Pons (tissue), 1 donor: ENCODE results near the gene RHBG.

Source experiments
- DNase-seq: peaks from one replicate; pipeline ENCODE4 v3.0.0-alpha.2; 2016; ENCODE audit warnings: low spot score

Gene RHBG

DNA sequence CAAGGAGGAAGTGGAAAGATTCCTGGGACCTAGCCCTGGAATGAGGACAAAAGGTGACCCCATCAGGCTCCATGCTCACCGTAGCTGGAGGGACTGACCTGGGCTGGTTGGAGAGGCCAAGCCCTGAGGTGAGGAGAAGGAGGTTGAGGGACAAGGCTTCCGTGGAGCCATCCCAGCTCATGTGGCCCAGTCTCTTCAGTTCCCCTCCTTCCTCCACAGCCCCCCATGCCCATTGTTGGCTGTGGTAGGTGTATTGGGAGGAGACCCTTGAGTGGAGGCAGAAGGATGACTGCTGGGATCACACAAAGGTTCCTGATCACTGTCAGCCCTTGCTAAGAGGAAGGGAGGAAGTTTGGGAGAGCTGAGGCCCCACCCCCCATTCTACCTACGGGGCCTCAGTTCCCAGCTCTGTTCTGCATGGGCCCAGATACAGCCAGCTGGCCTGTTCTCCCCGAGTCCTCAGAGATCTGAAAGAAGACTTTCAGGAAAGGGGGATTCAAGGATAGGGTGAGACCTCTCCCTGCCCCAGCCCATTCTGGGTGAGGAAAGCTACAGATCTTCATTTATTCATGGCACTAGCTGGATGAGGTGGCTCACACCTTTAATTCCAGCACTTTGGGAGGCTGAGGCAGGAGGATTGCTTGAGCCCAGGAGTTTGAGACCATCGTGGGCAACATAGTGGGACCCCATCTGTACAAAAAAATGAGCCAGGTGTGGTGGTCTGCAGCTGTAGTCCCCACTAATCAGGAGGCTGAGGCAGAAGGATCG is 17.3 kb downstream of the RHBG start:
- no peak for DNase-seq

DNA sequence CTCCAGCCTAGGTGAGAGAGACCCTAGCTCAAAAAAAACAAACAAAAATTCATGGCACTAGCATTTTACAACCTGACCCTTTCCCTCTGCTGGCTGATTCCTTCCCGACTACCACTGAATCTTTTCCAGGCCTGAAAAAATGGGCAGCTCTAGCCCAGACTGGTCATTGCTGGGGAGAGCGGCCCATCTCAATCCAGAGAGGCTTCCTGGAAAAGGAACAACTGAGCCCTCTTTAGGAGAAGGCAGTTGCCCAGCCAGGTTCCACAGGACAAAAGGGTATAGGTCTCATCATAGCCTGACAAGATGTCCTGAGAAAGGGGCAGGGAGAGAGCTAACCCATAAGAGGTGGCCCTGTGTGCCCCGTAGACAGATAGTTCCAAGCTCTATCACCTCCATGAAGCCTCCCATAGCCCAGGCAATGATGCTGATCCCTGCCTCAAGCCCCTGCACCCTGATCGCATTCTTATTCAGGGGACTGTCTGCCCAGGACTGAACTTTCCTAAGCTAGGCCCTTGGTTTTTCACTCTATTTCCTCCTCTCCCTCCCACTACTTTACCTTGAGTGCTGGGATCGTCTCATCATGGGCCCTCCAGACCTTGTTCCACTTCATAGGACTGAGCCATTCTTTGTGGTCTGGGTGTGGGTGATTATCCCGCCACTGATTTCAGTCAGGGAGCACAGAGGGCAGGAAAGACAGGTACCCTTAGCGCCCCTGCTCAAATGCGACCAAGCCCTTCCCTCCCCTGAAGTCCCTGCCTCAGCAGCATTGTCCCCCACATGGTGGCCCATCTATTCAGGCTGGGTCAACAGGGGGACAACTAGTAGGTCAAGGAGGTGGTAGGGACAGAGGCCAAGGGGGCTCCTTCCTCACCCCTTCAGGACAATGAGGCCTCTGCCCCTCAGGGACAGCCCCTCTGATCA is 18.2 kb downstream of the RHBG start:
- no peak for DNase-seq

DNA sequence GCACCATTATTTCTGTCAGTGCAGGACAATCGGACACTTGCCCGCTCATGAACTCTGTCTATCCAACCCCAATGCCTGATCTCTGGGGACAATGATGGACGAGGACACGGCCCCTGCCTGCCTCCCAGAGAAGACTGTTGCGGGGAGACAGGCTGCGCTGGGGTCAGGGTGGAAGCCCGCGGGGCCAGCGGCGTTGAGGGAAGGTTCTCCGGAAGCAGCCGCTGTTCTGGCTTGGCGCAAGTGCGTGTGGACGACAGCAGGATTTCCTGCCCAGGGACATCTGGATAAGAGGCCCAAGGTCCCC is 18.8 kb downstream of the RHBG start:
- DNase-seq = peak; percentile 26

DNA sequence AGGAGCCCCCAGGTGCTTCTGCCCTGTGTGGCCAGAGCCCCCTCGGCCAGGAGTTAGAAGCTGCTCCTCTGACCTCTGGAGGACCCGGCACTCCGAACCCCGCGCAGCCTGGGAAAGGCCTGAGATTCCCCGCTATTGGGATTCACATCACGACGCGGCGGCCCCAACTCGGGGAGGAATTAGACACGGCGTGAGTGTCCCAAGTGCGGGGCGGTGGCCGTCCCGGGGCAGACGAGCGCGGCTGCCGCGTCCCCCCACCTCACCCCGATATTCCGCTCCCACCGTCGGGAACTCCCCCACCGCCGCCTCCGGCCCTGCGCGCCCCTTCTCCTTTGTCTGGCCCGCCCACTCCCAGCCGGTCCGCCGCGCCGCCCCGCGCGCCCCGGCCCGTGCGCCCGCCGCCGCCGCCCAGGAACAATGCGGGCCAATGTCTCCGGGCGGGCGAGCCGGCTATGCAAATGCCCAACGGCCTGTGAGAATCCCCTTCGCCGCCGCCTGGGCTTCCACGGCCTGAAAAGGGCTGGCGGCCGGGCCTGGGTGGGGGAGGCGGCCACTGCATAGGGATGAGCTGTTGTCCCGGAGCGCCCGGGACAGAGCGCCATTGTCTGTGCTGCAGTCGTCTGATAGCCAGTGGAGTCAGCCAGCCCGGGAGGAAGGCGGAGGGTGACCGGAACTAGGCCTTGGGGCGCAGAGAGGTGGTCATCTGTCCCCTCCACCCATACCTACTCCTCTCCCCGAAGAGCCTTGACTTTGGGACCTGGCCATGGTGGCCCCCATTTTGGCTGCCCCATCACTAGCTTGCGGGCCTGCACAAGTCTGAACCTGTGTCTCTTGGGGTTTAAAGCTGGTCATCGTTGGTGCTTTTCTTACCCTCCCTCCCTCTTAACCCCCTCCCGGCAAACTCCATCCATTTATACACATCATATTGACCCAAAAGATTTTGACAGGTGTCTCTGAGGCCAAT is 19.4 kb downstream of the RHBG start:
- DNase-seq = peak; percentile 93

DNA sequence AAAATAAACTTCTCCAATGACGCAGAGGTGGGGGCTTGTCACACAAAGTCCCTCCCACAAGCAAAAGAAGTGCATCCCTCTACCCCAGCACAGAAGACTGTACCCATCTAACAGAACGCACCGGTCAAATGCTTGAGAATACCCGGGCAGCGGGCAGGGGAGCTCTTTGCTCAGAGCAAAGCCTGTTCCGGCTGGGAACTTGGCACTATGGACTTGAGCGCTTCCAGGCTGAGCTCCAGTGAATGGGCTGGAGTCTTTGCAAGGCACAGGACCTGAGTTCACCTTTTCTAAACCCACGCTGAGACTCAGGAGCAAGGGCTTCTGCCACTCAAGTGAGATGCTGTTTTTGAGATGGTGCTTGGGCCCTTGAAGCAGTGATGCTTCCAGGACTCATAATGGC is 20.3 kb downstream of the RHBG start:
- peak; percentile 67 for DNase-seq

DNA sequence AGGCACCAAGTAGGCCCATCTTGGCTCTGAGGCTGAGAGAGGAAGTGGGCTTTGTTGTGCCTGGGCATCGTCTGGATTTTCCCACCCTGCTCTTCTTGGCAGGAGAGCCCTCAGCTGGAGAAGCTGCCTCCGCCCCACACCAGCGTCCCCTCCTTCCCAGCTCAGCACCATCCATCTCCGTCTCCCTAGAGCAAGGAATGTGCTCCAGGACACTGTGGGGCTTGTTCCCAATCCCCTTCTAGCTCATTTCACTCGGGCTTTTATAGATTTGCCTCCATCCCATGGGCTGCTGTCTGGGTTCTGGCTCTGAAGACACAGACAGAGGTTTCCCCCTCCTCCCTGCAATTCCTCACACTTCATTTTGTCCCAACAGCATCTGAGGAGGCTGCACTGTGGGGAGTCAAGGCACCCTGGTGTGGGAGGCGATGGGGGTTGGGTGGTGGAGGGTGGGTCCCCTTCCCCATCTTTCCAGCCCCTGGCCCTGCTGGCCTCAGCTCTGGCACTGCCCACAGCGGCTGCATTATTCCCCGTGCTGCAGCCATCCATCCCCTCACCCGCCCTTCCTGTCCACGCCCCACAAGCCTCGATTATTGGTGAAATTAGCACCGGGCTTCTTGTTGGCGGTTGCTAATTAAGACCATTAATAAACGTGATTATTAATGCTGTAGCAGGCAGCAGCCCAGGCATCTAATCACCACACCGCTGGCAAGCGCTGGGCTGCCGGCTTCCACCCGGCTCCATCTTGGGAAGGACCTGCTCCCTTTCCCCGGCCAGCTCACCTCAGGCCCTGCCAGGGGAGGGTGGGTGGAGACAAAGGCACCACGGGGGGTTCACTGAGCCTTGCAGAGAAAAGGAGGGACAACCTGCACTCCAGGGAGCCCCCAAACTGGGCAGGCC is 21.7 kb downstream of the RHBG start:
- peak; percentile 80 for DNase-seq

DNA sequence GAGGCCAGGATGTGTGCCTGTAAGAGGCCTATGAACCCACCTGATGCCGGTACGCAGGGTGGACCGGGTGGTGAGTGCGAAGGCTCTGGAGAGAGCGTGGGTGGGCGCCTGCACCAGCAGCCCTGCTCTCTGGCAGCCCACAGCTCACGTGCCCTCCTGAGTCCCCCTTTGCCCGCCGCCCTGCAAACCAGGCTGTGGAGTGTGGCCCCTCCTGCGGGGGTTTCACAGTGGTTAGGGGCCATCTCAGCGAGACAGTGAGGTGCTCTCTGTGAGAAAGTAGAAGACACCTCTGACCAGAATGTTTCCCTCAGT is 22.3 kb downstream of the RHBG start:
- no peak for DNase-seq

DNA sequence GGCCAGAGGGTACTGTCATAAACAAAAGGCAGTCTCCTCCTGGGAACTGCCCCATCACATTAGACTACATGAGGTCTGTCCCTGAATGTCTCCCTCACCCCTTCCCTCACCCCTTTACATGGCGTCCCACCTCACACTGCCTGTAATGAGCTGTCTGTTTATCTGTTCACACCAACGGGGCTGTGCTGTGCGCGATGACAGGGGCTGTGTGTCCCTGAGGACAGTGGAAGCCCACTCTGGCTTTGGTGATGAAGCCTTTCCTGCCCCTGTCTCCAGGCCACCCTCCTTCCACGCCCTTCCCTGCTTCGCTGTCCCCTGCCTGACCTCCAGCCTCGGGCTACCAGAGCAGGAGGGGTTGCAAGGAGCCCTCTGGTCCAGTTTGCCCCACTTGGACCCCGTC is 22.7 kb downstream of the RHBG start:
- DNase-seq = no peak

DNA sequence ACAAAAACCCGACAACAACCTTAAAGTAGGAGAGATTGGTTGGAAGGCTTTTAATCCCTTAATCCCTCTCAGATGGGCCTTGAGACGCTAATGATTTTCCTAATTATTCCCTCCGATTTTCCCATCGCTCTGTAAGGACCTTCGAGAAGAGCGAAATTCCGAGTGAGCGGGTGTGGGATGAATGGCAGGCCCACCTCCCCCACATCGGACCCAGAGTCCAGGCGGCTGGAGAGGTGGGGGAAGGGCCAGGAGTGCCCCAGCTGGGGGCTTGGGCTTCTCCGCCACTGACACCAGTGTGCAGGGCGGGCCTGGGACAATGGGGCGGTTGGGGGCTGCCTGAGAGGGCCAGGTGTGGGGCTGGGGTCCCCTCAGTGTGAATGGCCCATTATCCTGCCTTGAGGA is 23.4 kb downstream of the RHBG start:
- no peak for DNase-seq

DNA sequence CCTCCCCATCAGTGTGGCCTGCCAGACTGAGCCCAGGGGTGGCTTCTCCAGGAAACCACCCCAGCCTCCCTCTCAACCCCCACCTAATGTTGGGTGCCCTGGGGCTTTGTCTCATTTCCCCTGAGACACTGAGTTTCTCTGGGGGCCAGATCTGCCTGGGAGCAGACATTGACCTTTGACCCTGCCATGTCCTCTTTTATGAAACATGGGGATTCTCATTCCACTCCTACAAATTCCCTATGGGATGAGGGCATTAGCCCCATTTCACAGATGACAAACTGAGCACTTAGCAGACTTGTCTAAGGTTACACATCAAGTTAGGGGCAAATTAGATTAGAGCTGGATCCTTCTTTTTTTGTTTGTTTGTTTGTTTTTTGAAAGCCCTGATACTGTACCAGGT is 24.1 kb downstream of the RHBG start:
- no peak for DNase-seq

DNA sequence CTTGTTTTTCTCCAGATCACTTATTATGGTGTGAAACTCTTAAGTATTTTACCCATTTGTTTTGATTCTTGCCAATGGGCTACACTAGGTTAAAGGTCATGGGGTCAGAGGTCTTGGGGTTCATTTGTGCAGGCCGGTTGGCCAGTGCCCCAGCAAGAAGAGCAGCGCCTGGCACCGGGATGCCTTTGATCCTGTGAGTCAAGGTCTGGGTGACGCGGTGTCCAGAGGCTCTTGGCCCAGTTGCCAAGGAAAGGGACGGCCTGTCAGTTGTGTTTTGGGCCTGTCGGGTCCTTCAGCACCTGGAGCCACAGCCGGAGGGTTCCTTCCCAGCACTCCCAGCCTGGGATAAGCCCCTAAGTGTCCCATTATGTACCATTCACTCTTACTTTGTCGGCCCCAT is 25.1 kb downstream of the RHBG start:
- no peak for DNase-seq

DNA sequence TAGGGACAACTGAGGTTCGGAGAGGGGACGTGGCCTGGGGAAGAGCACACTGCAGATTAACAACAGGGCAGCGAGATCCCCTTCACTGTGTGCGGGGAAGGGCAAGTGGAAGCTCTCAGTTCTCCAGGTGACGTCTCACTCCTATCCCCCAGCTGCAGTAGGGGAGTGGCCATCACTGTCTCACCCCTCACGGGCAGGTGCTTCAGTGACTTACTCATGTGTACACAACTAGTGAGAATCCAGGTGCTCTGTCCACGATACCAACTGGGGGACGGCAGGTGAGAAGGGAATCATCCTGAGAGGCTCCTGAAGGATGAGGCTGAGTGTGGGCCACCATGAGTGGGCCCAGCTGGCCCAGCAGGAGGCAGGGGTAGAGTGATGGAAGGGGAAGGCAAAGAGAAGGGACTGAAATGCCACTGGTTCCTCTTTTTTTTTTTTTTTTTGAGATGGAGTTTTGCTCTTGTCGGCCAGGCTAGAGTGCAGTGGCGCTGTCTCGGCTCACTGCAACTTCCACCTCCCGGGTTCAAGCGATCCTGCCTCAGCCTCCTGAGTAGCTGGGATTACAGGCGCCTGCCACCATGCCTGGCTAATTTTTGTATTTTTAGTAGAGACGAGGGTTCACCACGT is 25.9 kb downstream of the RHBG start:
- DNase-seq = no peak

DNA sequence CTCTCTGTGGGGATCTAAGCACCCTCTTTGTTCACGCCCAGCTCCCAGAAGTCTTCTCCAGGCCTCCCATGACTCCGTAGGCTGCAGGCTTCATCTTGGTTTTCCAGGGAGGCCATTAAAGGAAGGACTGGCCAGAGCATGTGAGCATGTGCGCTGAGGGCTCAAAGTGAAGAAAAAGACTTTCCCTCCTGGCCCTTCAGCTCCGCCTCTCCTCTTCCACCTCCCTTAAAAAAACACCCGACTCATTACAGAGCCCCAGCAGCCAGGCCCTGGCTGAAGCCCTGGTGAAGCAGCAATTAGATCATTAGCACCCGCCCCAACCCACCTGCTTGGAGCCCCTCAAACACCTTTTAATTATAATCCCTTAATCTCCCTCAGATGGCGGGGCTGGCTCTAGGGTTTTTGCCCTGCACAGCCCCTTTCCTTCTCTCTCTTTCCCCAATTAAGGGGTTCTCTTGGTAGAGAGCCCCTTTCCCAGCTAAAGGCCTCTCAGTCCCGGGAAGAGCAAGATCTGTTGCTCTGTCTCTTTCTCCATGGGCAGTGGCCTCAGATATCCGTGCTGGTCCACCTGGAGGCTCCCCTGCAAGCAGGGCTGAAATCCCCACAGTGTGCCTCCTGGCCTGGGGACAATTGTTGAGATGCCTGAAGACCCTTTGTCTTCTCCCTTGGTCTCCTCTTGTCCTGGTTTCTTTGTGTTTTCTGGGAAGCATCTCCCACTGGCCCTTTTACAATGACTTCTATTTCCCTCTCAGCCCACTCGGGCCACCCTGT is 30.5 kb downstream of the RHBG start:
- DNase-seq = no peak

DNA sequence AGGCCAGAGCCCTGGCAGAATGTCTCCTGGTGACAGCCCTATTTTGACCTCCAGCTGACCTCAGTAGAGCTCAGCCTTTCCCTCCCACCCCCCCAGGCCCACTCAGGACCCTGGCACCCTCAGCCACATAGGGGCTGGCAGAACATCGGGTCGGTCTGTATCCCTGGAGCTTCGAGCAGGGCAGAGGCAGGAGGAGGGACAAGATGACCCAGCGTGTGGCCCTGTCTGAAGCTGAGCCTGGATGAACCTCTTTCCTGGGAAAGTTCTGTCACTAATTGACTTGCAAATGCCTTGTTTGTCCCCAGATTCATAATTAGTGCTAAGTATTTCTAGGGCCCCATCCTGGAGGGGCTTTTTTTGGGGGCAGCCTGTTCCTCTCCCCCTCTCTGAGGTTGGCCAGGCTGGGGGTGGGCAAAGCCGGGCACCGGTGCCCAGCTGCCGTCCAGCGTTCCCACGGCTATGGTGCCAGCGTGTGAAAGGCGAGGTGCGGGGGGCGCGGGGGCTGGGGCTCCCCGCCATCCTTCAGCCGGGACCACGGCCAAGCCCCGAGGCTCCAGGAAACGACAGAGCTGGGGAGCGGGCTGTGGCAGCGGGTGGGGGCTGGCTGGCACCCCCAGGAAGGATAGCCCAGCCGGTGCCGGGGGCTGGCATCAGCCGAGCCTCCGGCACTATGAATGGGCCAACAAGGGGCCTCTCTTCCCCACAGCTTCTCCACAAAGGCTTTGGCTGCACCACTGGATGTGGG is 31.4 kb downstream of the RHBG start:
- DNase-seq = peak; percentile 69

DNA sequence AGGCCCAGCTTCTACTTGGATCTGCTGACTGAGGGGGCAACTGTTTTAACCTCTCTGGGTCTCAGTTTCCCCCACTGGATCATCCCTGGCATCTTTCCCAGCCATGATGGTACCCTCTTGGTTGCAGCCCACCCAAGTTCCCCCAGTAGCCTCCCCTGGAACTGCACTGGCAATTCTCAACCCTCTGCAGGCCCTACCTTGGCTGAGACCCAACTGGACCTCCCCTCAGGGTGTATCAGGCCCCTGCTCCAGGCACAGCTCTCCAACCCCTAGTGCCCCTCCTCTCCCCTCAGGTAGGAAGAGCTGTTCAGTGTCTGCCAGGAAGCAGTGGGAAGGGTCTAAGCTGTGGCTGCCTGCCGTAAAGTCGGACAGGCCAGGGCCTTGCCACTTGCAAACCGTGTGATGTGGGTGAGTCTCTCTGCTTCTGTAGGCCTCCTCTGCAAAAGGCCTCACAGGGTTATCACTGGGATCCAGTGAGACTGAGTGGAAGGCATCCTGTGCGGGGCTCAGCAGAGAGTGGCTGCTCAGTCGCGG is 32.1 kb downstream of the RHBG start:
- DNase-seq = peak; percentile 28

DNA sequence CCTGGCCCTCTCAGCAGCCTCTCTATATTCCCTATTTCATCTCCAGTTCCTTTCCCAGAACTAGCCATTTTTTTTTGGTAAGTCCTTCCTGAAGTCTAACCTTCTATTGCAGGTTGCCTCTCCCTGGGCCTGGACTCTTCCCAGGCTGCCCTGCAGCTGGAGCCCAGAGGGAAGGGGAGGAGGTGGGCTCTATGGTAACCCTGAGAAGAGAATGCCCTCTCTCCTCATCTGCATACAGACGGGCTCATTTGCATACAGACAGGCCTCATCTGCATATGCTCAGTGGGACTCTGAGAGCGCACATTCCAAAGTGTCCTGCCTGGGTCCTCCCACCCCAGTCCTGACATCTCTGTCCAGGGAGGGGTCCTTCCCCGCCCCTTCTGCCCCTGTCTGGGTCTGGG is 32.7 kb downstream of the RHBG start:
- DNase-seq = peak; percentile 51

DNA sequence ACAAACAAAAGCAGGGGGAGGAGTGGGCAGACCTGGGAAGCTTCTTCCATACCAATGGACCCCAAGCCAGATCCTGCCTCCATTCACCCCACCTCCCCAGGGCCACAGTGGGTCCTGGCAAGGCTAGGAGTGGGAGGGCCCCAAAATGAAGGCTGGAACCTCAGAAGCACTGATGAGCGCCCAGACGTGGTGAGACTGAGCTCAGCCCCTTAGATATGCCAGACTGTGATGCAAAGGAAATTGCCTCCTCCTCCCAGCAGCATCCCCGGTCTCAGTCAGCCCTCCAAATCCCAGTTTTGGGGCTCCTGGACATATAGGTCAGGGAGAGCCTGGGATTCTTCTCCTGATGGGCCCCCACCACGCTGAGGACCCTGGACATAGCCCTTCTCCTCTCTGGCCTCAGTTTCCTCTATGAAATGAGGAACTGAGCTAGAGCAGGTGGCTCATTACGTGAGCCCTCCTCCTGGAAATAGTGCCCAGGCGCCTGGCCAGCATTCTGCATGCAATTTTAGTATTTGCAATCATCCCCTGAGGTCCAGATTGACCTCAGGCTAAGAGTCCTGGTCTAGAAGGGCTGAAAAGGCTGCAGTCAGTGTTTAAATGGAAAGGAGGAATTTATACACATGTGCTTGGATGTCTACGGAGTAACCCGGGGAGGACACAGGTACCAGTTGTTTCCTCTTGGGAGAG is 33.5 kb downstream of the RHBG start:
- DNase-seq = peak; percentile 25

DNA sequence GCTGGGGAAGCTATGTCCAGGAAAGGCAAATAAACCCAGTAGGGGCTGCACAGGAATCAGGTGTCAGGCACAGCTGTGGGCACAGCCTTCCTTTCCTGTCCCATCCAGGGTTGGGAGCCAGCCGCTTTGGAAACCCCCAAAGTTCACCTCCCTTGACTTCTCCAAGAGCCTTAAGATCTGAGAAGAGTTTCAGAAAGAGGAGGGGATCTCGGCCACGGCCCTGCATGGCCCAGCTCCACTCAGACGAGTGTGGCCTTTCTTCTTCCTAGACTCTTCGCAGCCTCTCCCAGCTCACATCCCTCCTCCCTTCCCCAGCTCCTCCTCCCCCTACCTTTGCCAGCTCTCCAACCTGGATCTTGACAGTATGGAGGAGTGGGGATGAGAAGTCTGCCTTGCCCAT is 36.7 kb downstream of the RHBG start:
- no peak for DNase-seq

DNA sequence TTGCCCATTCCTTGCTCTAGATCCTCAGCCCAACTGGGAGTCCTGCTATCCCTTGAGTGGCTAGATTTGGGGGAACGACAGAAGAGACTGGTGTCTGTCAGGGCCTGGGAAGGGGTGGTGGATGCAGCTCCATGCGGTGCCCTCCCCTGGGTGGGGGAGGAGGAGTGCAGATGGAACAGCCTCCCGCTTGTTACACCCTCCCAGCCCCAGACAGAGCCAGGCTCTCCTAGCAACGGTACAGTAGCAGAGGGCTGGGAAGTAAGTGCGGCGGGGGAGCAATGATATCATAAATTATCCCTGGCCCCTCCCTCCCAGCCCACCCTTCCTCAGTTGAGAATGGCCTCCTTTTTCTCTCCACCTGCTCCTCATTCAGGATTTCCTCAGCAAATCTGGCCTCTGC is 37.2 kb downstream of the RHBG start:
- DNase-seq = peak; percentile 57
